AG10803 (cell line): Measurements from ENCODE around the gene FGB.

Experiments
- DNase-seq: peaks from one replicate; pipeline ENCODE4 v3.0.0; 2010; ENCODE audit warnings: low read depth
- H3K4me3 ChIP-seq: 2 replicates; pipeline ENCODE4 v1.5.1; 2011; ENCODE audit warnings: mild to moderate bottlenecking, low read length, control low read depth
- TF ChIP-seq, protein P1 (sequence below): conservative IDR thresholded peaks from 2 replicates; pipeline ENCODE4 v1.5.1; 2011; ENCODE audit warnings: mild to moderate bottlenecking, low read length, control low read depth, inconsistent platforms

FGB gene

GRCh38 chr4:154565704-154566103, 2.9 kb downstream of the FGB start:
- DNase-seq = no peak
- H3K4me3 ChIP-seq = no peak overlapping the region
- TF ChIP-seq, protein P1, sequence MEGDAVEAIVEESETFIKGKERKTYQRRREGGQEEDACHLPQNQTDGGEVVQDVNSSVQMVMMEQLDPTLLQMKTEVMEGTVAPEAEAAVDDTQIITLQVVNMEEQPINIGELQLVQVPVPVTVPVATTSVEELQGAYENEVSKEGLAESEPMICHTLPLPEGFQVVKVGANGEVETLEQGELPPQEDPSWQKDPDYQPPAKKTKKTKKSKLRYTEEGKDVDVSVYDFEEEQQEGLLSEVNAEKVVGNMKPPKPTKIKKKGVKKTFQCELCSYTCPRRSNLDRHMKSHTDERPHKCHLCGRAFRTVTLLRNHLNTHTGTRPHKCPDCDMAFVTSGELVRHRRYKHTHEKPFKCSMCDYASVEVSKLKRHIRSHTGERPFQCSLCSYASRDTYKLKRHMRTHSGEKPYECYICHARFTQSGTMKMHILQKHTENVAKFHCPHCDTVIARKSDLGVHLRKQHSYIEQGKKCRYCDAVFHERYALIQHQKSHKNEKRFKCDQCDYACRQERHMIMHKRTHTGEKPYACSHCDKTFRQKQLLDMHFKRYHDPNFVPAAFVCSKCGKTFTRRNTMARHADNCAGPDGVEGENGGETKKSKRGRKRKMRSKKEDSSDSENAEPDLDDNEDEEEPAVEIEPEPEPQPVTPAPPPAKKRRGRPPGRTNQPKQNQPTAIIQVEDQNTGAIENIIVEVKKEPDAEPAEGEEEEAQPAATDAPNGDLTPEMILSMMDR = no peak

DNA sequence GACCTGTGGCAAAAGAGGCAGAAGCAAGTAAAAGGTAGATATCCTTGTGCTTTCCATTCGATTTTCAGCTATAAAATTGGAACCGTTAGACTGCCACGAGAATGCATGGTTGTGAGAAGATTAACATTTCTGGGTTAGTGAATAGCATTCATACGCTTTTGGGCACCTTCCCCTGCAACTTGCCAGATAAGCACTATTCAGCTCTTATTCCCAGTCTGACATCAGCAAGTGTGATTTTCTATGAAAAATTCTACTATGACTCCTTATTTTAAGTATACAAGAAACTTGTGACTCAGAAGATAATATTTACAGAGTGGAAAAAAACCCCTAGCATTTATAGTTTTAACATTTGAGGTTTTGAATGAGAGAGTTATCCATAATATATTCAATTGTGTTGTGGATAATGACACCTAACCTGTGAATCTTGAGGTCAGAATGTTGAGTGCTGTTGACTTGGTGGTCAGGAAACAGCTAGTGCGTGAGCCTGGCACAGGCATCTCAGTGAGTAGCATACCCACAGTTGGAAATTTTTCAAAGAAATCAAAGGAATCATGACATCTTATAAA, 3.9 kb downstream of the FGB start:
- TF ChIP-seq, protein P1 = no peak
- no peak overlapping the region for H3K4me3 ChIP-seq
- no peak for DNase-seq

GRCh38 chr4:154569028-154569427, 6.2 kb downstream of the FGB start:
- no peak overlapping the region for H3K4me3 ChIP-seq
- DNase-seq = no peak
- TF ChIP-seq, protein P1 = no peak

DNA sequence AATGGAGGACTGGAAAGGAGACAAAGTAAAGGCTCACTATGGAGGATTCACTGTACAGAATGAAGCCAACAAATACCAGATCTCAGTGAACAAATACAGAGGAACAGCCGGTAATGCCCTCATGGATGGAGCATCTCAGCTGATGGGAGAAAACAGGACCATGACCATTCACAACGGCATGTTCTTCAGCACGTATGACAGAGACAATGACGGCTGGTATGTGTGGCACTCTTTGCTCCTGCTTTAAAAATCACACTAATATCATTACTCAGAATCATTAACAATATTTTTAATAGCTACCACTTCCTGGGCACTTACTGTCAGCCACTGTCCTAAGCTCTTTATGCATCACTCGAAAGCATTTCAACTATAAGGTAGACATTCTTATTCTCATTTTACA, 6.8 kb downstream of the FGB start:
- DNase-seq = no peak
- no peak overlapping the region for H3K4me3 ChIP-seq
- TF ChIP-seq, protein P1 = no peak

DNA sequence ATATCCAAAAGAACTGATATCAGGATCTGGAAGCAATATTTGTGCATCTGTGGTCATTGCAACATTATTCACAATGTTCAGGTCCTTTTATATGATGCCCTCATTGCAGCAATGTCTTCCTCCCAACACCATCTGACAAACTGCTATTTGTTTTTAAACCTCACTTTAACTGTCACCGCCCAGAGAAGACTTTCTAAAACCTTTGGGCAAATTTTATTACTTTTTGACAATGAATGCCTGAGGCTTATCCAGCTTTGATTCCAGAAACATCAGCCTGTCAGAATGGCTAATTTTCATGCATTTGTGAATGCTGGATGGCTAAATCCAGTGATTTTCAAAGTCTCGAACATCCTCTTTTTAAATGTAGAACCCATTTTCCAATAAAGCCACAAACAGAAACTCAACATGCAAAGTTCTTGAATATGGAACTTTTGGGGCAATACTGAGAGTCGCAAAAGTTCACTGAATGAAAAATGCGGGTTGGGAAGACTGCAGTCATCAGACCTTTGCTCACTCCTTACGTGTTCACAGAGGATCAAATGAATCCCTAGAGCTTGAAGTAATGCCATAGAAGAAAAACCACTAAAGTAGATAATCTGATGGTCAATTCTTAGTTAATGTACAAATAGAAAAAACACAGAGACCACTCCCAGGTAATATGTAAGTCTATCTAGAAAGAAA, 10.5 kb downstream of the FGB start:
- TF ChIP-seq, protein P1 = no peak
- no peak overlapping the region for H3K4me3 ChIP-seq
- no peak for DNase-seq

DNA sequence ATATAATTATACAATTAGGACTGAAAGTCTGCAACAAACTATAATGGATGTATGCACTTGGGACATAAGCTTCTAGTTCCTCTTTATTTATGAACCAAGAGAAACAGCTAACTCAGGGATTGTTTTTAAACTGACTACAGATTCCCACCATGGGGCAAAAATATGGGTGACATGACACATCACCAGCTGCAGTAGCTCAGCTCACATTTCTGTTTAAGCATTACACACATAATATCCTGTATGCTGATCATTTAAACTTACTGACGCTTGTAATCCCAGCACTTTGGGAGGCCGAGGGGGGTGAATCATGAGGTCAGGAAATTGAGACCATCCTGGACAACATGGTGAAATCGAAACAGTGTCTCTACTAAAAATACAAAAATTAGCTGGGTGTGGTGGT, 11.5 kb downstream of the FGB start:
- TF ChIP-seq, protein P1 = no peak
- DNase-seq = no peak
- H3K4me3 ChIP-seq = no peak overlapping the region

DNA sequence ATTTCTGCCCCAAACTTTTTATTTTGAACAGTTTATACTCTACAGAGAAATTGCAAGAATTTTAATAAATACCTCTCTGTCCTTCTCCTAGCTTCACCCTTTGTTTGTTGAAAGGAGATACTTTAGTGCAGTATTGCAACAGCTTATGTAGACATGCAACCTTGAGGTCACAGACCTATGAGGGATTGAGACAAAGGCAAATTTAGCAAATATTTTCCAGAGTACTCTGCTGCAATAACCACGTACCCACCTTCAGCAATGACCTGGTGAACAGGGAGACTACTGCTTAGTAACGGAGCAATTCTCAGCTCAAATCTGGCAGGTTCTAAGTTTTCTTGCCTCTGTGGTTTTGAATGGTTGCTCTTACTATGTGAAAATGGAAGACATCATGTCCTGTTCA, 14.5 kb downstream of the FGB start:
- H3K4me3 ChIP-seq = no peak overlapping the region
- TF ChIP-seq, protein P1 = no peak
- DNase-seq = no peak
